Heart left ventricle (tissue), 13 donors: ENCODE data around the gene LUZP2.

Experiments used
- CTCF ChIP-seq, 12 donors: fragments of 200-600 bp; sonication (generic) in 4 of 12; IDR thresholded peaks; one replicate each; pipeline versions ENCODE4 v1.5.0 to v1.8.0; 2018 to 2022; ENCODE audit warnings: antibody characterized with exemption in 12 of 12, mild to moderate bottlenecking in 5 of 12
- POLR2A ChIP-seq, 2 donors: fragments of 450-650 bp; IDR thresholded peaks; one replicate each; pipeline ENCODE4 v1.6.1; 2017; ENCODE audit warnings: antibody characterized with exemption in 2 of 2, mild to moderate bottlenecking in 2 of 2, moderate library complexity in 2 of 2
- donor health status: ischemic (EF 13 %, LVEDD 7.1; RV severe dilation, severe dysfunction).
- donor health status: DM: no; HTN: yes; CAD: no.
- donor health status: DM: no; HTN: no; CAD: no.
- donor health status: ischemic (EF 25% LVEDD 6.9; RV normal size, moderate dysfunction).
- donor health status: ischemic (EF 25% LVEDD 5.7; RV mildly dilated, moderate dysfunction).
- donor health status: ischemic (EF 35%, LVEDD 5.7; RV mildly dilated, moderate dysfunction).
- donor health status: nonischemic (EF 11% LVEDD 7.7; RV severe dilation, severe dysfunction).
- donor health status: DM: yes; HTN: yes; CAD: no.
- donor health status: PGD.
- donor health status: ischemic (EF 29% LVEDD 5.4; RV normal size, mild dysfunction).
- donor health status: nonischemic (EF 23%, LVEDD 6.1; RV moderate dilation, normal function).

- TF ChIP-seq CTCF (IDR thresholded peaks at IDR 0.05): no peak
- TF ChIP-seq POLR2A (IDR thresholded peaks at IDR 0.05): no peak
Observed at GRCh38 chr11:24635588-24636290, 138.9 kb downstream of the LUZP2 start.
